Dermis blood vessel endothelial cell (primary cell): ENCODE results near the gene APBB2. TPM values are rescaled to one million over a fixed set of nuclear protein-coding genes. Genes with fewer than 3 reads are reported as not detected.
A peak's percentile ranks its signal among the peaks of the same experiment; 100 is the strongest.

Experiments
- DNase-seq: peaks from one replicate; pipeline ENCODE4 v3.0.0; 2010
- total RNA-seq: library from RNA; depleted of rRNA; stranded (reverse); fragments of >200 nt; gene quantifications from 2 replicates; pipeline ENCODE4 v1.2.3, GENCODE V29; 2014

The APBB2 gene
- total RNA-seq, 1 donor from 2014 or later = 88.2 TPM

DNA sequence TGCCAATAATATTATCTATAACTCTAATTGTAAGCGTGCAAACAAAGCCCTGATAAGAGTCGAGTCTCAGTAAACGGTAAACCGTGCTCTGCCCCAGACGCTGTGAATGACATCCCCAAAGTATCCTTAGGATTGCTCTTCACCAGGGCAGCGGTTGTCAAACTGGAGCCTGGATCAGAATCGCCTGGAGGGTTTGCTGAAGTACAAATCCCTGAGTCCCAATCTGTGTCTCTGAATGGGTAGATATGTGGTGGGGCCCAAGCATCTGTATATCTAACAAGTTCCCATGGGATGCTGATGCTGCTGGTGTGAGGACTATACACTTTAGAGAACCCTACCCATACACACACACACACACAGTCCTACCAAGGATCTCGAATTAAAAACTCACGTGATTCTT, 813 bp upstream of the APBB2 start:
- peak; percentile 30 for DNase-seq

DNA sequence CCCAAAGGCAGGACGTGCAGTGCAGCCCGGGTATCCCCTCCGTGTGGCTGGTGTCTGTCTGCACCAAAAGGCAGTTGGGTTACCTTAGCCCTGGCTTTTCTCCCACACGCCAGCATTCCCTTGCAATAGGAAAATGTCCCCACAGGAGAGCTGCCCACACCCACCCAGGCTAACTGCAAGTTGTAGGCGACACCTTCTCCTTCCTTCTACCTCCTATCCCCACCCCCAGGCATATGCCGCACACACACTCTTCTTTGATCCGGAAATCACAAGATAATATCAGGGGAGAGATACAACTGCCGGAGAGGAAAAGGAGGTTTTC, 444 bp upstream of the APBB2 start:
- no peak for DNase-seq

DNA sequence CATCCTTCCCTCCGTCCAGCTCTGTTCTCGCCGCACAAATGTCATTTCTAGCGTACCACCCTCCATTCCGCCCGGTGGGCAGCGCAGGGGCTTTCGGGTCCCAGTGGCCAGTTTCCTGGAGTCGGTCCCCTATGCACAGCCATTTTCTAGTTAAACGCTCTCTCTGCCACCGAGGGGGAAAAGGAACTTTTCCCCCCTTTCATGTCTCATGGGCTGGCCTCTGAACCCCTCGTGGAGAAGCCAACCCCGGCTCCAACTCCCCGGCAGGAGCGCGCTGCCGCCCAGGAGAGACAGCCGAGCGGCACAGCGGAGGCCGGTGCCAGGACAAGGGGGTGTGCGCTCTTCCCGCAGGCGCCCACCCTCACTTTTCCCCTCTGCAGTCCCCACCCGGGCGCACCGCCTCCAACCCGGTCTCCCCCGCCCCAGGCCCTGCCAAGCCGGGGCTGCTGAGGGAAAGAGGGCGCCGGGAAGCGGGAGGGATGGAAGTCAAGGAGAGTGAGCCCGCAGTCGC, 662 bp downstream of the APBB2 start:
- DNase-seq = peak; percentile 36

DNA sequence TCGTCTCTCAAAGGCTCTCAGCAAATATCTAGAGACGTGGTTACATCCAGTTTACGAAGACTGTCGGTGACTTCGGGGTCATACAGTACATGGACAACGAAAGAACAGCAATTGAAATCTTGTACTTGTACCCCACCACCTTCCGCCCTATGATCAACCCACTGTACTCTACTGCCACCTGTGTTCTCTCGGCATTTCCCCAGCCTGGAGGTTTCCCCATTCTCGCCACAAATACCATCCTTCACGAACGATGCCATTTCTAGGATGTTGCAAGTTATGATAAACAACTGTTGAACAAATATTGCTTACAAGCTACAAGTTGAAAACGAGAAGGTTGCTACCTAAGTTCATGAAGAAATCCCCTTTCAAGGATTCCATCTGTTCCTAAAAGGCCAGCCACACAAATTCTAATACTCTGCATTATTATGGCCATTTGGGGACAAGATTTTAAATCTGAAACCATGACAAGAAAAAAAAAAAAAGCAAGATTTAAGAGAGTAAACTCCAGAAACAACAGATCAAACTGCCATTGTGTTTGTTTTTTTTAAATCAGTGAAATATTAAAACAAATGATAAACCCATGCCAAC, 1.6 kb downstream of the APBB2 start:
- DNase-seq = peak; percentile 89

DNA sequence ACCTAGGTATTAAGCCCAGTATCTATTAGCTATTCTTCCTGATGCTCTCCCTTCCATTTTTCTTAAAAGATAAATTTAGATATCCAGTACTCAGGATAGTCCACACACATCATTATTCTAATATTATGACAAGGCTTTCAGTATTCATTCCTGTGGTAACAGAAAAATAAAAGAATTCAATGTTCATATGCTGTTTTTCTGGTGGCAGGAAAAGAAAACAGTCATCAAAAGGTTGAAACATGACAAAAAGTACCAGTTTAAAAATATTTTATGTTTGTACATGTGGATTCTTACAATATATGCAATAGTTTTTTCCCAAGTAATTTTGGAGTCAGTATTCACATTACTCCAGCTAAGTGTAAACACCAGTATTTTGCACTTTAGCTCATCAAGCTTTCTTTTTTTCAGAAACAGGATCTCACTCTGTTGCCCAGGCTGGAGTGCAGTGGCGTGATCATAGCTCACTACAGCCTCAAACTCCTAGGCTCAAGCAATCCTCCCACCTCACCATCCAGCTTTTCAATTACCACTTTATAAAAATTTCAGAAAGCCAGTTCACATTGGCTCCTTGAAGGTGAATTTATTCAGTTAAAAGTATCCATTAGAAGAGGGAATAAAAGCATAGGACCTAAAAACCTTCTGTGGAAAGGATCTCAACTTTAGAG, 2.3 kb downstream of the APBB2 start:
- DNase-seq = no peak

DNA sequence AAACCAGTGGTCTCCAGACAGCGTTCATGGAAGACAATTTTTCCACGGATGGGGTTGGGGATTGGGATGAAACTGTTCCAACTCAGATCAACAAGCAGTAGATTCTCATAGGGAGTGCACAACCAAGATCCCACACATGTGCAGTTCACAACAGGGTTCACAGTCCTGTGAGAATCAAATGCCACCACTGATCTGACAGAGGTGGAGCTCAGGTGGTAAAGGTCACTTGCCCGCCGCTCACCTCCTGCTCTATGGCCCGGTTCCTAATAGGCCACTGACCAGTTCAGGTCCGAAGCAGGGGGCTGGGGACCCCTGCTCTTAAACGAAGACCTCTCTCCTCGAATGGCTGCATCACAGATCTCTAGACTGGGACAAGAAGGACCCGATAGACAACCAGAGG, 4.4 kb downstream of the APBB2 start:
- no peak for DNase-seq

DNA sequence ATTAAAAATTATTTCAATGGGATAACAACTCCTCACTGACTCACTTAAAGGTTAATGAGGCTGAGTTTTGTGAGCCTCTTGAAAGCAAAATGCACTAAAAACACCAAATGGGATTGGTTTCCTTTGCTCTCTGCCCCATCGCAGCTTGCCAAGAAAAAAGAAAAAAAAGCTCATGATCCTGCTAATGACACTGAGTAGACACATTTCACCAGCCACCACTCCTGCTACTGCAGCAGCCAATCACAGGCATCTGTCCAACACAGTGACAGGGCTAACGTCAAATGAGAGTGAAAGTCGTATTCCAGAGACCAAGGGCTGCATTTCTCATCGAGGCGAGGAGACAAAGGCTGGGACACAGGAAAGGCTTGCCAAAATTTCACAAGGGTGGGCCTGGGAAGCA, 5.2 kb downstream of the APBB2 start:
- peak; percentile 78 for DNase-seq

DNA sequence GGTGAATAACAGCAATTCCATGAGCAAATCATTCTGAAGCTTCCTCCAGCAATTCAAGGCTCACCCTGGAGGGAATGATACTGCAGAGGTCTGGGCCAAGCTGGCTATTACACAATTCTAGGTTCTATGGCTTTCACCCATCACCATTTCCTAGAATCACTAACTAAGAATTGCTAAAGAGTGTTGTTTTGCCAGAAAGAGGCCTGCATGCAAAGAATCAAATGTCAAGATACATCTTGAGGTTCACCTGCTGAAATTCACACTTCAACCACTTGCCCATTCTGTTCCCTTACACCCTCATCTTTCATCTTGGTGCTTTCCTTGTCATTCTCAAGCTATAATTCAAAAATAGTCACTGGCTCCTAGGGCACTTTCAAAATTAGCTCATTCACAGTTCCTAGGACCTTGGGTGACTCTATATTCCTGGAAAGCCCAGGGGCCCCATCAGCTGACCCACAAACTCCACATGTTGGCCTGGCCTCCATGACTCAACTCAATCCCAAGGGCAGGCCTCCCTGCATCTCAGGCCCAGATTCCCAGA, 7.0 kb downstream of the APBB2 start:
- DNase-seq = no peak

DNA sequence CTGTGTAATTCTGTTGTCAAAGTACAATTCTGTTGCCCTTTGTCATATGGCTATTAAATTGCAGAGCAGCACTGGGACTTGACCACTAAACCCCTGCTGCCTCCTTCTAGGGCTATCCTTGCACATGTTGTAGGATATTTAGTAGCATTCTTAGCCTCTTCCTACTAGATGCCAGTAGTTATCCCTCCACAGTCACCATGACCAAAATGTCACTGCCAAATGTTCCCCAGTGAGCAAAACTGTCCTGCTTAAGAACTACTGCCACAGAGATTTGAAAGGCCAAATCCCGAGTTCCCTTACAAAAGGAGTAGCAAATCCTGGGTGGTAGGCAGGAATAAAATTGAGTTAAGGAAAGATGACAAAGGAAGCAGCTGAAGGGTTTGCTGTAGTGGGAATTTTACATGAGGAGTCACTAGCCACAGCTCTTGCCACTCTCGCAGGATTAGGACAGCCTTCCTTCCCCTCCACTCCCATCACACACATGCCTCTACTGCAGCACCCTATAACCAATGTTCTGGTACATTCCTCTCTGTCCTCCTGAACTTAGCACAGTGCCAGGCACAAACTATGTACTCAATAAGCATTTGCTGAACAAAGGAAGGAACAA, 8.4 kb downstream of the APBB2 start:
- DNase-seq = no peak

DNA sequence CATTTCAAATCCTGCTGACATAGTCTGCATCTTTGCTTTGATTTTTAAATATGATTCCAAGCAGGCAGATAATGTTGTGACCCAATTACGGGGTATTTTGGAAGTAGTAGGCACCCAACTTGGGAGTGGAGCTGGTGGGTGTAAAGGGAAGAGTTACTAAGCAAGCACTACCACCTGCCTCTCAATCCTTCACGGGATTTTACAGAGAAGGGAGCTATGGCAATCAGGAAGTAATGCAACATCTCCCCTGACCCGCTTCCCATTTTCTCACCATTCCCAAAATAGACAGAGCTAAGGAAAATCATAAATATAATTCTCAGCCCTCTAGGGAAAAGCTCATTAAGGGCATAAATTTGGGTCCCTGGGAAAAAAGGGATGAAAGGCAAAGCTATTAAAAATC, 9.2 kb downstream of the APBB2 start:
- peak; percentile 58 for DNase-seq

DNA sequence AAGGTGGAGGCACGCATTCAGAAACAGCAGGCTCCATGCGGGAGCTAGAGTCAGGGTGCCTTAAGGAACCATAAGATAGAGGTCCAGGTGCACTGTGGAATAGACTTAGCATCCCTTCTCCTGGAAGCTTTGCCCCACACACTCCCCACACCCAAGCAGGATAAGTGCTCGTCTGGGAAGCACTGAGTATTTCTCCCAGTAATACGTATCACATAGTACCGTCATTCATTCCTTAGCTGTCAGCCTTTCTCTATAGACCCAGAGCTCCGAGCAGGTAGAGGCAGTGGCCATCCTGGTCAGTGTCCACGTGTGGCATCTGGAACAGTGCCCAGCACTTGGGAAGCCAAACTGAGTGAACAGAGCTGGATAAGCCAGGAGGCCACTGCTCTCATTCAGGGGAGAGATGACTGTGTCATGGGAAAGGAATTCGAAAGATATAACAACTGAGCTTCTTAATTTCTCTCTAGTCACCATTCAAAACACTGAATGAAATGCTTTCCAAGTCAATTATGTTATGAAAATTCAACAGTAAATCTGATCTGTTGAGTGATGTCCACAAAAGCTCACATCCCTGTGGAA, 9.9 kb downstream of the APBB2 start:
- DNase-seq = peak; percentile 91

DNA sequence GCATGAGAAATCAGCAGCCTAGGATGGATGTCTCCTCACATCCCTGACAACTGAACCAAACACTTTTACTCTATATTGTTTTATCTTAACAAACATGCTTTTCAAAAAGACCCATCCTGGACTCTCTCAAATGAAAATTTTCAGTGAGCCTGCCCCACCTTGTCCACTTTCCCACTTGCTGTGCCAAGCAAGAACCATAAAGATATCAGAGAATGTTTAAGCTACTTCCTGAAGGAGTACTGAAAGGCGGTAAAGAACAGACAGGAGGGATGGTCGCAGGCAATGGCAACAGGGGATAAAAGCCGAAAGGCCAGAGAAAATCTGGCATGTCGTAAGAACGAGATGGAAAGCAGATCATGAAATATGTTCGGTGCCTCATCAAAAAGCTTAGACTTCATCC, 10.5 kb downstream of the APBB2 start:
- no peak for DNase-seq

DNA sequence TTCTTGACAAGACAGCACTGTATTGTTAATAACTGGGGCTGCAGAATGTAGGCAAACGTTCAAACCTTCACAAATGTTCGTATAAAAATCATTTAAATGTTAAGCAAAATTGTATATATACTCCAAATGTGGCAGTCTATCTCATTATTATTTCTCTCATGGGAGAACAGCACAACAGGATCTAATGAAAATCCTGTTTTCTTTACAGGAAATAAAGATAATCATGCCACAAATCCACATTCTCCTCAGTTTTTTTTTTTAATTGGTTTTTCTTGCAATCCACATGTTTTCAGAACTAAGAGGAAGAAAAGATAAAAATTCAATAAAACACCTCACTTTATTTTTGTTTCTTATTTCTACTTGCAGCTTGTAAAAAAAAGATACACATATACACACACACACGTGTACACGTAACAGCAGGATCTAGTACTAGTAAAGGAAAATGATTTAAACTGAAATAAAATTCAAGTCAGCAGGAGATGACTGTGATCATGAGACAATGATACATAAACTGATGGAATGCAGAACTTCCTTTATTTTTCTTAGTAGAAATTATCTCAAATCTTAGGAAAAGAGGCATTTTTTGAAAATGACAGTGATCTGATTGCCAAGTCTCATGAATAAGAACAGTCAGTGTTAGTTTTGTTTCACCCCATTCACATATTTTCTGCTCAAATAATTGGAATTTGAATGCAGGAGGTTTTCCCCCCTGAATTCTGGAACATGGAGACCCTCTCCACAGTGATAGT, 11.3 kb downstream of the APBB2 start:
- DNase-seq = peak; percentile 56

DNA sequence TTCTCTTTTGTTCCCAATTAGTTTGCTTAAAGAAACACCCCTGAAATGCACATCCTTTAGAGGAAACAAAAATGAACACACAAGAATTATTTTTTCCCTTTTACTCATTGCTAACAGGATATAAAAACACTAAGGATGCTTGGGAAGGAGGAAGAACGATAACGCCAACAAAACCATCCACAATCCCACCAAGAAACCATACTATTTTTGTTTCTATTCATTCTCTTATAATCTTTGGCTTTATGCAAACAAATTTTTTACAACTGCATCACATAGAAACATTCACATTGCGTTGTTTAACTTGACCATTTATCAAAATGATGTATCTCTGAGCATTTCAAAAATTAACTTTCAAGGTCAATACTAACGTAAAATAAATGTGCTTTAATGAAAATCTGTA, 12.0 kb downstream of the APBB2 start:
- DNase-seq = peak; percentile 41

DNA sequence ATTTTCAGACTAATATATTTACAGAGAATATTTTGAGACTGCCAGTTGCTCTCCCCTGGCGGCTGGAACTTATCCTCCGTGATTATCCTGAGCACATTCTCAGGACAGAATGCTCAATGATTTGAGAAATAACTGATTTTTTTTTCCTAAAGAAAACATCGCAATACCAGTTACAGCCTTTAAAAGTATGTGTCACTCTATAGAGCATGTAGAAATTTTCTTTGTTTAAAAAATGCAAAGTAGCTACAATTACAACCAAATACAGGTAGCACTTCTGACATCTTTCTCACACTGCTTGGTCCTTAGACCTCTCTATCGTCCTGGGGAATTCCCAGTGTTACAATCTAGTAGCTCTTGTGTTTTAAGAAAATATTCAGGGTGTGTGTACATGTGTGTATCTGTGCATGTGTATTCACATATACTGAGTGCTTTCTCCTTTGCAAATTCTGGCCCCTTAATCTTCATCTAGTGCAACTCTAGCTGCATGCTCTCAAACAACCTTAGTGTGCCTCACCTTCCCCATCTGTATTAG, 13.8 kb downstream of the APBB2 start:
- no peak for DNase-seq

DNA sequence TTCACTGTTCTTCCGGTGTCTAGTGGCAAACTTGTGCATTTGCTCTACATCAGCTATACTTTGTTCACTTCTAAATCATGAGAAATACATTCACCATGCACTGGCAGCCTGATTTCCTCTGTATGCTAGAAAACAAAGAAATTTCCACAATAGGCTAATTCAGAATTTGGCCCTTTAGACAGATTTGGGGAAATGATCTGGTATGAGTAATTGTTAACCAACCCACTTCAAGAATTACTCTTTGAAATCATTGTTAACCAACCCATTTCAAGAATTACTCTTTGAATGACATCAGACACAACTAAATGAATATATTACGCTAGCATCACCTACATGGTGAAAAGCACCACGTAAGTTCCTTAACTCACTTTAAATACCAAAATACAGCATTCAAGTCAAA, 14.6 kb downstream of the APBB2 start:
- DNase-seq = peak; percentile 72

DNA sequence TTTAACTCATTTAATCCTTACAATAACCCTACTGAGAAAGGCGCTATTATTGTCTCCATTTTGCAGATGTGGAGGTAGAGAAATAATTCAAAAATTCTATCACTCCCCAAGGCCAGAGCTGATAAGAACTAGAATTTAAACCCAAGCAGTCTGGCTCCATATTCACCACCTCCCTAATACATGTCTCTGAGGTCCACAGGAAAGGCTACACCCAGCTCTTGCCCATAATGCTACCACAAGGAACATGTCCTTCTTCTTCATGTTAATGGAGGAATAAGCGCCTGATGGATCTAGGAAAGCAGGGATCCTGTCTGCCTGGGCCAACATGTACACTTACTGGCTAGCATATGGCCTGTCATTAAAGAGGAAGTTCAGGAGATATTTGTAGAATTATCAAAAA, 16.3 kb downstream of the APBB2 start:
- no peak for DNase-seq

DNA sequence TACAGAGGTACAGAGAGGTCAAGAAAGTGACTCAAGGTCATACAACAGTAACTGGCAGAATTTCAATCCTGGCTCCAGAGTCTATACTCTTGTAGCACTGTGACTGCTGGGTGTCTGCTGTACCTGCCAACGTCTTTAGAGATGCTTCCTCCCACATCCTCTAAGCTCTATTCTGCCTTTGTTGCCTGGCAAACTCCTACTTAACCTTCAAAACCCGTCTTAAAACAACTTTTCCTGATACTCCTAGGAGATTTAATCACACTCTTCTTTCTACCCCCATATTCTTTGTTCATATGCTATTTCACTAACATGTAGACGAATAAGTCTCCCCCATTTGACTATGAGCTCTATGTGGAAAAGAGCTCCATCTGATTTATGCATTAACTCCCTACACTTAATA, 16.8 kb downstream of the APBB2 start:
- DNase-seq = no peak

DNA sequence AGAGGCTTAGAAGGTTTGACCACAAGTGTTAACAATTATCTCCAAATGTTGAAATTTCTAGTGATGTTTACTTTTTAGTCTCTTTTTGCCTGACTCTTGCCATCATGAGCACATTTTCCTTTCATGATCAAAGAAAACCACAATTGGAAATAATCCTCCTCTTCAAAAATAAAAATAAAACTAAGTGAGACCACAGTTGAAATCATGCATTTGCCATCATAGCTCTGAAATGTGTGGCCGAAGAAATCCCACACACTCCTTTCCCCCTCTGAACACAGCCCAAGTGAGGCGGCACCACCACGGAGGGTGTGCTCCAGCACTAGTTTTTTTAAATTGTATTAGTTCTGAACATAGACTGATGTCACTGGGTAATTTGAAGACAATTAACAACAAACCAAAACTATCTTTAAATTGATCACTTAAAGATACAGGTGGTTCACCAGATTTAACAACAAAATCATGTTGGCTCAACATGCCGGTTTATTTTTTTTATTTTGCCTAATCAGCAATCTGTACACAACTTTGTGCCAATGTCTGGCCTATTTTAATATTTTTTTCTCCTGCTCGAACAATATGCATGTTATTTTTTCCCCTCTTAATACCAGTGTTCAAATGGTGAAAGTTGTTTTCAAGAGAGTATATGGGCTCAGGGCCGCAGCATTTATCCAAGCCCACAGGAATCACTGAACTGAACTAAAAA, 17.6 kb downstream of the APBB2 start:
- no peak for DNase-seq

DNA sequence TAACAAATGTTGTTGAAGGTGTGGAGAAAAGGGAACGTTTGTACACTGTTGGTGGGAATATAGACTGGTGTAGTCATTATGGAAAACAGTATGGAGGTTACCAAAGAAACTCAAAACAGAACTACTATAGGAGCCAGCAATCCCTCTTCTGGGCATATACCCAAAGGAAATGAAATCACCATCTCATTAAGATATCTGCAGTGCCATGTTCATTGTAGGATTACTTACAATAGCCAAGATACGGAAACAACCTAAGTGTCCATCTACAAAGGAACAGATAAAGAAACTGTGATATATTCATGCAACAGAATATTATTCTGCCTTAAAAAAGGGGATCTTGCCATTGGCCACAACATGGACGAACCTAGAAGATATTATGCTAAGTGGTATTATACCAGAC, 22.2 kb downstream of the APBB2 start:
- DNase-seq = peak; percentile 87

DNA sequence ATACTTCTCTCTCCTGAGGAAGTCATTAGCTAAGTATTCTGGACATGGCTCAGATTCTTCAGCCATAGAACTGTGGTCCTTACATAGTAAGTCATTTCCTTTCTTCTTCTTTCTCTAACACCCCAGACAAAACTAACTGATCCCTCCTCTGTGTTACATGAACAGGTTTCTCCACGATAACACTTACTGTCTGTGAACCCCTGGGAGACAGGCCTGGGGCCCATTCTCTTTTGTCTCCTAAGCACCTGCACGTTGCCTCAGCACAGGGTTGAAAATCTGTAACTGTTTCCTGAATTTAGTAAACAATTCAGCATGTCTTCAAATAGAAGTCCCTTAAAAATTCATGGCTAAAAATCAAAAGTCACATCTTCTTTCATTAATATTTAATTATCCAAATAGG, 24.7 kb downstream of the APBB2 start:
- peak; percentile 50 for DNase-seq

DNA sequence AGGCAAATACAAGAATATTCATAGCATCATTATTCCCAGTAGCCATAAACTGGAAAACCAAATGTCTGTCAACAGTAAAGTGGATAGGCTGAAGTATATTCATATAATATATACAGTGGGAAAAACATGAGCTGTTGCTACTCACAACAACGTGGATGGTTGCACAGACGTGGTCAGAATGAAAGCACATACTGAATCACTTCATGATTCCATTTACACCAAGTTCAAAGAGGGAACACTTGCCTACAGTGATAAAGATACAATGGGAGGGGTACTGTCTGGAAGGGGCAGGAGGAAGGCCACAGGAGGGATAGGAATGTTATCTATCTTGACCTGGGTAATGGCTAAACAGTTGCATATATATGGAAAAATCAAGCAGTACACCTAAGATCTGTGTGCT, 25.3 kb downstream of the APBB2 start:
- DNase-seq = peak; percentile 22
